SKM-1 (cell line): ENCODE results near the gene FGA.
A peak's percentile ranks its signal among the peaks of the same experiment; 100 is the strongest.

Source experiments
- DNase-seq: peaks from one replicate; lab custom pipeline; 2025; ENCODE audit not compliant: unreplicated experiment; lab: John Stamatoyannopoulos, UW

Gene FGA

DNA sequence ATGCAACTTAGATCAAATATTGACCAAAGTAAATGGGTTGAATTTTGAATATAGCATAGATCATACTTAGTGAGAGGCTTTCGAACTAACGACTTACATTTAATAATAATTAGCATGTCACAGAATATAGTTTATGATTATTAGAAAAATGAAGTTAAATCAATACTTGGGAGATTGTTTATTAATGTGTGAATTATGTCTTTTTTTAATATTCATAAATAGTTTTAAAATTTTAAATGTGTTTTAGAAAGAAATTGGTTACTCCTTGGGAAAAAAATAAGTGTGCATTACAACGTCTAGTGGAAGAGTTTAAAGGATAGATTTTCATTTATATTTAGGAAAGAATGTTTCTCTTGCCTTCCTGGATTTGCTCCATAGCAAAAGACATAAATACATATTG, 7.3 kb downstream of the FGA start:
- no peak for DNase-seq

DNA sequence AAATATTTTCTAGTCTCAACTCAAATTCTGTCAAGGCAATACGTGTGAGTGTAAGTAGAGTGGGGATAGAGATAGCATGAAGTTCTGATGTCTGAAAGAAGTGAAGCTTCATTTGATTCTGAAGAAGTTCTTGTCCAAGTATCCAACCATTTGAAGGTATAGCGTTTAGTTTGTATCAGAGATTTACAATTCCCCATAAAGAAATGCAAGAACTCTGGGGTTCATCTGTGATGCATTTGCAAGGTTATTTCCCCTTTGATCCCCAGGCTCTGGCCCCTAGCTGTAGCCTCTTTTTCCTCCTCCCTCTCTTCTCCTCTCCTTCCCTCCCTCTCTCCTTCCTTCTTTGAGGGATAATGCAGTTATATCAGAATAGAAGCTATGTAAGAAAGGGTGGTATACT, 7.8 kb downstream of the FGA start:
- no peak for DNase-seq

DNA sequence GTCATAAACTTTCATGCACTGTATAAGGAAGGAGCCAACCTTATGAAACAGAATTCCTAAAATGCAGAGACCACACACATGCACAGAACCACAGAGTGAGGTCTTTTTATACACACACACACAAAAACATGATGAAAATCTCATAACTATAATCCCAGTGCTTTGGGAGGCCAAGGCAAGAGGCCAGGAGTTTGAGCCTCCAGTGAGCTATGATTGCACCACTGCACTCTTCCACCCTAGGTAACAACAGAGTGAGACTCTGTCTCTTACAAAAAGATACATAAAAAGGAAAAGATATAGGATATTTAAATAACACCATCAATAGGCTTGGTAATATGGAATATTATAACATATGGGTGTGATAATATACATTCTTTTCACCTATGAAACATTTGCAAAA, 10.6 kb downstream of the FGA start:
- no peak for DNase-seq

DNA sequence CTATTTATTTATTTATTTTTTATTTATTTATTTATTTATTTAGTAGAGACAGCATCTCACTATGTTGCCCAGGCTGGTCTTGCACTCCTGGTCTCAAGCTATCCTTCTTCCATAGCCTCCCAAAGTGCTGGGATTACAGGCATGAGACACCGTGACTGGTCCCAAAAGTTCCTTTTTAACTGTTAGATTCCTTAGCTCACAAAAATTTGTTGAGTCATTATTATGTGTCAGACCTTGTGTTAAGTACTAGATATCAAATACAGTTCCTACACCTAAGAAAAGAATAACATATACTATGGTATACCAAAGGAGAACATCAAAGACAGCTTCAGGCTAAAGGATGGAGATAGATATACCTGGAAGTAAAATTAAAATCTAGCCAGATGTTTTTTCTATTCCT, 11.6 kb downstream of the FGA start:
- no peak for DNase-seq

DNA sequence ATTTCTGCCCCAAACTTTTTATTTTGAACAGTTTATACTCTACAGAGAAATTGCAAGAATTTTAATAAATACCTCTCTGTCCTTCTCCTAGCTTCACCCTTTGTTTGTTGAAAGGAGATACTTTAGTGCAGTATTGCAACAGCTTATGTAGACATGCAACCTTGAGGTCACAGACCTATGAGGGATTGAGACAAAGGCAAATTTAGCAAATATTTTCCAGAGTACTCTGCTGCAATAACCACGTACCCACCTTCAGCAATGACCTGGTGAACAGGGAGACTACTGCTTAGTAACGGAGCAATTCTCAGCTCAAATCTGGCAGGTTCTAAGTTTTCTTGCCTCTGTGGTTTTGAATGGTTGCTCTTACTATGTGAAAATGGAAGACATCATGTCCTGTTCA, 13.2 kb downstream of the FGA start:
- DNase-seq, result no peak

DNA sequence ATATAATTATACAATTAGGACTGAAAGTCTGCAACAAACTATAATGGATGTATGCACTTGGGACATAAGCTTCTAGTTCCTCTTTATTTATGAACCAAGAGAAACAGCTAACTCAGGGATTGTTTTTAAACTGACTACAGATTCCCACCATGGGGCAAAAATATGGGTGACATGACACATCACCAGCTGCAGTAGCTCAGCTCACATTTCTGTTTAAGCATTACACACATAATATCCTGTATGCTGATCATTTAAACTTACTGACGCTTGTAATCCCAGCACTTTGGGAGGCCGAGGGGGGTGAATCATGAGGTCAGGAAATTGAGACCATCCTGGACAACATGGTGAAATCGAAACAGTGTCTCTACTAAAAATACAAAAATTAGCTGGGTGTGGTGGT, 16.2 kb downstream of the FGA start:
- no peak for DNase-seq

DNA sequence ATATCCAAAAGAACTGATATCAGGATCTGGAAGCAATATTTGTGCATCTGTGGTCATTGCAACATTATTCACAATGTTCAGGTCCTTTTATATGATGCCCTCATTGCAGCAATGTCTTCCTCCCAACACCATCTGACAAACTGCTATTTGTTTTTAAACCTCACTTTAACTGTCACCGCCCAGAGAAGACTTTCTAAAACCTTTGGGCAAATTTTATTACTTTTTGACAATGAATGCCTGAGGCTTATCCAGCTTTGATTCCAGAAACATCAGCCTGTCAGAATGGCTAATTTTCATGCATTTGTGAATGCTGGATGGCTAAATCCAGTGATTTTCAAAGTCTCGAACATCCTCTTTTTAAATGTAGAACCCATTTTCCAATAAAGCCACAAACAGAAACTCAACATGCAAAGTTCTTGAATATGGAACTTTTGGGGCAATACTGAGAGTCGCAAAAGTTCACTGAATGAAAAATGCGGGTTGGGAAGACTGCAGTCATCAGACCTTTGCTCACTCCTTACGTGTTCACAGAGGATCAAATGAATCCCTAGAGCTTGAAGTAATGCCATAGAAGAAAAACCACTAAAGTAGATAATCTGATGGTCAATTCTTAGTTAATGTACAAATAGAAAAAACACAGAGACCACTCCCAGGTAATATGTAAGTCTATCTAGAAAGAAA, 17.2 kb downstream of the FGA start:
- DNase-seq, result no peak

DNA sequence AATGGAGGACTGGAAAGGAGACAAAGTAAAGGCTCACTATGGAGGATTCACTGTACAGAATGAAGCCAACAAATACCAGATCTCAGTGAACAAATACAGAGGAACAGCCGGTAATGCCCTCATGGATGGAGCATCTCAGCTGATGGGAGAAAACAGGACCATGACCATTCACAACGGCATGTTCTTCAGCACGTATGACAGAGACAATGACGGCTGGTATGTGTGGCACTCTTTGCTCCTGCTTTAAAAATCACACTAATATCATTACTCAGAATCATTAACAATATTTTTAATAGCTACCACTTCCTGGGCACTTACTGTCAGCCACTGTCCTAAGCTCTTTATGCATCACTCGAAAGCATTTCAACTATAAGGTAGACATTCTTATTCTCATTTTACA, 21.0 kb downstream of the FGA start:
- DNase-seq, result no peak

DNA sequence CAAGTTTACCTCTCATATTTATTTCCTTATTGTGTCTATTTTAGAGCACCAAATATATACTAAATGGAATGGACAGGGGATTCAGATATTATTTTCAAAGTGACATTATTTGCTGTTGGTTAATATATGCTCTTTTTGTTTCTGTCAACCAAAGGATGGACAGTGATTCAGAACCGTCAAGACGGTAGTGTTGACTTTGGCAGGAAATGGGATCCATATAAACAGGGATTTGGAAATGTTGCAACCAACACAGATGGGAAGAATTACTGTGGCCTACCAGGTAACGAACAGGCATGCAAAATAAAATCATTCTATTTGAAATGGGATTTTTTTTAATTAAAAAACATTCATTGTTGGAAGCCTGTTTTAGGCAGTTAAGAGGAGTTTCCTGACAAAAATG, 21.5 kb downstream of the FGA start:
- no peak for DNase-seq

DNA sequence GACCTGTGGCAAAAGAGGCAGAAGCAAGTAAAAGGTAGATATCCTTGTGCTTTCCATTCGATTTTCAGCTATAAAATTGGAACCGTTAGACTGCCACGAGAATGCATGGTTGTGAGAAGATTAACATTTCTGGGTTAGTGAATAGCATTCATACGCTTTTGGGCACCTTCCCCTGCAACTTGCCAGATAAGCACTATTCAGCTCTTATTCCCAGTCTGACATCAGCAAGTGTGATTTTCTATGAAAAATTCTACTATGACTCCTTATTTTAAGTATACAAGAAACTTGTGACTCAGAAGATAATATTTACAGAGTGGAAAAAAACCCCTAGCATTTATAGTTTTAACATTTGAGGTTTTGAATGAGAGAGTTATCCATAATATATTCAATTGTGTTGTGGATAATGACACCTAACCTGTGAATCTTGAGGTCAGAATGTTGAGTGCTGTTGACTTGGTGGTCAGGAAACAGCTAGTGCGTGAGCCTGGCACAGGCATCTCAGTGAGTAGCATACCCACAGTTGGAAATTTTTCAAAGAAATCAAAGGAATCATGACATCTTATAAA, 23.8 kb downstream of the FGA start:
- no peak for DNase-seq

DNA sequence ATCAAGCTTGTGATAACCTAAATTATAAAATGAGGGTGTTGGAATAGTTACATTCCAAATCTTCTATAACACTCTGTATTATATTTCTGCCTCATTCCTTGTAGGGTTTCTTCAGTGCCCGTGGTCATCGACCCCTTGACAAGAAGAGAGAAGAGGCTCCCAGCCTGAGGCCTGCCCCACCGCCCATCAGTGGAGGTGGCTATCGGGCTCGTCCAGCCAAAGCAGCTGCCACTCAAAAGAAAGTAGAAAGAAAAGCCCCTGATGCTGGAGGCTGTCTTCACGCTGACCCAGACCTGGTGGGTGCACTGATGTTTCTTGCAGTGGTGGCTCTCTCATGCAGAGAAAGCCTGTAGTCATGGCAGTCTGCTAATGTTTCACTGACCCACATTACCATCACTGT, 24.8 kb downstream of the FGA start:
- no peak for DNase-seq

DNA sequence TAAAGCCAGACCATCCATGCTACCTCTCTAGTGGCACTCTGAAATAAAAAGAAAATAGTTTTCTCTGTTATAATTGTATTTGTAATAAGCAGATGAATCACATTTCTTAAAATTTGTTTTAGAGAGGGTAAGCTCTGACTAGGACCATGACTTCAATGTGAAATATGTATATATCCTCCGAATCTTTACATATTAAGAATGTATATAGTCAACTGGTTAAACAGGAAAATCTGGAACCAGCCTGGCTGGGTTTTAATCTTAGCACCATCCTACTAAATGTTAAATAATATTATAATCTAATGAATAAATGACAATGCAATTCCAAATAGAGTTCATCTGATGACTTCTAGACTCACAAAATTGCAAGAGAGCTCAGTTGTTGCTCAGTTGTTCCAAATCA, 26.2 kb downstream of the FGA start:
- DNase-seq, result no peak

DNA sequence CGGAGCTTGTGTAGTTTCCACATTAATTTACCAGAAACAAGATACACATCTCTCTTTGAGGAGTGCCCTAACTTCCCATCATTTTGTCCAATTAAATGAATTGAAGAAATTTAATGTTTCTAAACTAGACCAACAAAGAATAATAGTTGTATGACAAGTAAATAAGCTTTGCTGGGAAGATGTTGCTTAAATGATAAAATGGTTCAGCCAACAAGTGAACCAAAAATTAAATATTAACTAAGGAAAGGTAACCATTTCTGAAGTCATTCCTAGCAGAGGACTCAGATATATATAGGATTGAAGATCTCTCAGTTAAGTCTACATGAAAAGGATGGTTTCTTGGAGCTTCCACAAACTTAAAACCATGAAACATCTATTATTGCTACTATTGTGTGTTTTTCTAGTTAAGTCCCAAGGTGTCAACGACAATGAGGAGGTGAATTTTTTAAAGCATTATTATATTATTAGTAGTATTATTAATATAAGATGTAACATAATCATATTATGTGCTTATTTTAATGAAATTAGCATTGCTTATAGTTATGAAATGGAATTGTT, 27.8 kb downstream of the FGA start, which contains the start of gene FGB:
Gene FGB (plus strand): TSS at position 315 of the 558 bp plus-strand sequence. CDS start 8 bp downstream, at position 323.
- DNase-seq, result no peak

DNA sequence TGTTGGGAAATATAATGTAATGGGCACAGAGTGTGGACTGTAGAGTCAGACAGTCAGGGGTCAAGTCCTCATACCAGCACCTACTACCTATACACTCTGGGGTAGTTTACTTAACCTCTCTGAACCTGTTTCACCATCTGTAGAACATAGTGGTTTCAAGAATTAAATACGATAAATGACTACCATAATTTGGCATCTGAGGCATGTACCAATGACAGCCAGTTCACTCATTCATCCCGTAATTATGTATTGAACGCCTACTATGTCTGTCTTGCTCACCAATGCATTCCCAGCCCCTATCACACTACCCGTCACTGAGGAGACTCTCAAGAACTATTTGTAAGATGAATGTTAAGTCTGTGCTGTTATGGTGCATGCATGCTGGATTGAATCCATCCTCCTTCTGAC, 29.7 kb downstream of the FGA start:
- DNase-seq, result no peak

DNA sequence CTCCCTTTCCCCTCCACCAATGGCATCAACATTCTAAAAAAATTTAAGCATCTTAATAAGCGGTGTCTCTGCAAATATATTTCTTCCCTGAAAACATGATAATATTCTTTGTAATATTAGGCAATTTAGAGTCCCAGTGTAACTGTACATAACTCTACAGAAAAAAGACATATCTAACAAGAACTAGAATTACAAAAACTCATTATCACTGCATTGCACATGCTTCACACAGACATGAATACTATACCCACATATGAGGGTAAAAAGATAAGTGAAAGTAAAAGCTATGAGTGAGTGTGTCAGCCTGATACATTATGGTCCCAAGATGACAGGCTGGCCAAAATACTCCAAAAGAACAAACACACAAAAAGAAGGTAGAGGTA, 30.1 kb downstream of the FGA start:
- no peak for DNase-seq

DNA sequence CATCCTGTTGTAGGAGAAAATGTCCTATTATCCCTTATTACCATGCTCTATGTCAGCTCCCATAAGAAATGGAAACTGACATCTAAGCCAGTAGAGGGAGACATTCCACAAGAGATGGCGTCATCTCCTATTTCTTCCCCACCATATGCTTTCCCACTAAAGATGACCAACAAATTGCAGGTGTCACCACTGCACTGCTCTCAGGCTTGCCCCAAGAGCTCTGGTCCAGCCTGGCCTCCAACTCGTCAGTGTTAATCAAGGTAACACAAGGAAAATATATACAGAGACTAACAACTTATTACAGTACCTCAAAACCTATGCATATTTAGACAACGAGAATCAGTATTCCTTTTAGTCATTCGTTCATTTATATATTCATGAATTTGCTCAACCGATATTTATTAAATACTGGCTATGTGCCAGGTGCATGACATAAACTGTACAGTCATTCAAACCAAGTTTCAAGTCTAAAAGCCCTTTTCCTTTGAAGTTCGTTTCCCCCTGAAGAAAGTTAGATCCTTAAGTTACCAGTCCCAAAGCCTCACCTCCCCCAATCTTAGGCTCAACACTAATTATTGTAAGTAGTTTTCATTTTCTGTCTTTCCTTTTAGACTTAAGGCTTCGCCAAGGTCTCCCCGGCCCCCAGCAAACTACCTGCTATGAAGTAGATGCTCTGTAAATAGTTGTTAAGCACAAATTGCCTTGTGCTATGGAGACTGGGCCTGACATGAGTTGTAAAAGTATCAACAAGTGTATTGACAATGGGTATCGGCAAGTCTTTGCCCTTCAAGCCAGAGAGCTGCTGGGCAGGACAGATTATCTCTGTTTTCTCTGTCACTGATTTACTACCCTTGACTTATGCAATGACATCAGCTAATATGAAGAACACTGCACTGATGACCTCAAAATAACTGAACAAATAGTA, 30.8 kb downstream of the FGA start:
- peak; percentile 27 for DNase-seq

DNA sequence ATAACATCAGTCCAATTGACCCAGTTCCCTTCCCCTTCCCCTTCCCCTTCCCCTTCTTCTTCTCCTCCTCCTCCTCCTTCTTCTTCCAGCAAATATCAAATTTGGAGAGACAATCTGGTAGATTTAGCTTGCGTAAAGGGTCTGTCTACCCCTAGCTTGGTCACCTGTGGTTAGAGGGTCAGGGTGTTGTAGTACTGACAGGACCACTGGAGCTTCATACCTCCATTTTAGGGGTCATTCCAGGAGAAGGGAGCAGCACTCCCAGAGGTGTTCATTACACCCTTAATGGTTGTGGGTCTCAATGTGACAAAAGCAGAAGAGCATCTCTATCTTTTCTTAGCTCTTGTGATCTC, 31.4 kb downstream of the FGA start:
- DNase-seq, result no peak

DNA sequence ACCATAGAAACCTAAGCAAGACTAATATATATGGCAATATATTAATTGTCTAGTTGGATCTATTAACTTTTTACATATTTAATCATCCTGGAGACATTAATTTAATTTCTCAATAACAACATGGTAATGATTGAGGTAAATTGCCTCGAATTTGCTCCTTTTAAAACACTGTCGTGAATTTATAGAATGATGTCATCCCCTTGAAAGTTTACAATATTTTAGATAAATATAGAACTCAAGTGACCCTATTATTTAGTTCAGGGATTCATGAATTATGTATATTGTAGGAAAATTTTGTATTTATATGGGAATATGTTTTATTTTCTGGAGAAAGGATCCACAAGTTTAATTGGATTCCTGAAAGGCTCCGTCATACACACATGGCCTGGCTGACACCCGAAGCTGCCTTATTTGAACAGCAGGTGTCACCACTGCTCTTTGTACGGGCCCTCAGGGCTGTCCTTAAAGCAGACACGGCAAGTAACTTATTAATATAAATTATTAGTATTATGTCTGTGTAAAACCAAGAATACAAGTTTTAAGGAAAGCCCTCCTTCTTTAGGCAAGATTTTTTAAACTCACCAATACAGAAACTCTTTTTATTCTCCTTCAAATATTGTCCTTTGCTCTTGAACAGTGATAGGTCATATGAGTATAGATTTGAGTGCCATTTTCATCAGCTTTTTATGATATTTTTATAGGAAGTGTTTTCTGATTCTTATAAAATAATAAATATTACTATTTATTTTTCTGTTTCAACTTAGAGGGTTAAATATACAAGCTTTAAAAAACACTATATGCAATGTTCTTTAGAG, 38.5 kb downstream of the FGA start:
- peak; percentile 35 for DNase-seq

DNA sequence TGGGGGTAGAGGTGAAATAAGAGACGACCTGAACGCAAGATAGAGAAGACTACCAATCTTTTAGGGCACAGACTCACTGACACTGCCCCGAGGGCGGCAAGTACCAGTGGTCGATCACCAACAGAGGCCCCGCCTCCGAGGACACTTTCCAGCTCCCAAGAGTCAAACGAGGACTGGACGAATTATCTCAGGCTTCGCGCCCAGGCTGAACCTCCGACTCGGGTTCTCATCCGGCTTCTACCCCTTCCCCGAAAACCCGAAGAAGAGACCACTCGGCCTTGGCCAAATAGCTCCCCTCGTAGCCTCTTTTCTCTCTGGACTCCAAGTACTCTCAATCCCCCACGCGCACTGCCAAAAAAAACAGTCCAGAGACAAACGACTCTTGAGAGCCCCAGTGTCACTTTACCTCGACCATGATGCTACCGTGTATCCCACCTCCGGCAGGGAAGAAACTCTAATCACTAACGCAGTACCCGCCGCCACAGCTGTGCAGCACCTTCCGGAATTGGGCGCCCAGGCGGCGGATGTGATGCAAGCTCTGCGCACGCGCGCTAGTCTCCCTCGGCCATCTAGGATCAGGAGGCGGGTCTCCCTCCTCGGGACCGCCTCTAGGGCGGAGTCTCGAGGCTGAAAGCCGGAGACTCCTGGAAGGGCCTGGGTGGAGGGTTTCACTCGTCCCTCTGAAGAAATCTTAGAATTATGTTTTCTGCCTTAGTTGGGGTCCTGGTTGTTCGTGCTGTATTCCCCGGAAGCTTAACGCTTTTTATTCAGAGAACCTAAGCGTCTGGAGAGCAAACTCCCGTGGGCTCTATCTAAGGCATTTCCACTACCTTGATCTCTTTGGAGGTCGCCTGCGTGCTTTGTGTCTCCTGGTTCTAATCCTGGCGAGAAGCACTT, 40.4 kb downstream of the FGA start, which contains the start of gene PLRG1:
Gene PLRG1 (minus strand): TSS at position 507 of the 897 bp plus-strand sequence. CDS start 92 bp downstream, at position 415.
- peak; percentile 79 for DNase-seq

DNA sequence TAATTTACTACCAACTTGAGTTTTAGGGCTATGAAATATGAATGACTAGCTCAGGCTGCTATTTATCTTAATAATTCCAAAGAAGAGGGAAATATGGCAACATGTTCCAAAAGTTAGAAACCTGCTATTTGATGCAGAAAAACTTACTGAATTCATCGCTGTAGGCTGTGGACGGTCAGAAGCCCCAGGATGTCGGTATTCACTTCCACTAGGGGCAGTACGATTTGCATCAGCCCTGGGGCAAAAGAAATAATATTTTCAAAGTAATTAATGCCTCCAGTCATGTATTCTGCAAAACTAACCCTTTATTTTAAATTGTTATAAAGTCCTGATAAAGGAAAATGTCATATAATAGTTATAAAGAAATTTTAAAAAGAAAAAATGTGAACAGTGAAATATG, 44.9 kb downstream of the FGA start:
- DNase-seq, result no peak
